ENCODE measurements around the gene RASIP1.
"Not testable (repeated sequence)": the region's sequence is repeated elsewhere in the genome, so short reads cannot be mapped to it uniquely, and the experiment has no call there.

Gene RASIP1

GRCh38 chr19:48726556-48726955, 13.9 kb downstream of the RASIP1 start:
- Histone ChIP-seq H3K9me3 (ENCODE audit: control insufficient read depth, insufficient read depth, low read length) (no peaks in the 10 kb centered on the region), H3K36me3 (ENCODE audit: control insufficient read depth, insufficient read depth, low read length) (no peaks in the 10 kb centered on the region), H3K4me3 (ENCODE audit: low read depth, low read length) (no peak overlapping the region), H3K27ac (ENCODE audit: low read depth, low read length) (no peak overlapping the region), H3K27me3 (ENCODE audit: control insufficient read depth, insufficient read depth, low read length) (no peaks in the 10 kb centered on the region), H3K9ac (ENCODE audit: low read depth, low read length) (no peak overlapping the region), H3K4me1 (ENCODE audit: control insufficient read depth, insufficient read depth, low read length) (no peaks in the 10 kb centered on the region)

GRCh38 chr19:48724796-48725753, 15.3 kb downstream of the RASIP1 start:
- H3K27me3 ChIP-seq (ENCODE audit: control insufficient read depth, insufficient read depth, low read length) = no peaks in the 10 kb centered on the region
- no peak overlapping the region for H3K27ac ChIP-seq (ENCODE audit: low read depth, low read length)
- no peaks in the 10 kb centered on the region for H3K36me3 ChIP-seq (ENCODE audit: control insufficient read depth, insufficient read depth, low read length)
- H3K4me1 ChIP-seq (ENCODE audit: control insufficient read depth, insufficient read depth, low read length) = peaks cover 4% of the 10 kb centered on the region; the same call in 1 of the 2 replicates
- H3K9ac ChIP-seq (ENCODE audit: low read depth, low read length) = no peak overlapping the region
- H3K9me3 ChIP-seq (ENCODE audit: control insufficient read depth, insufficient read depth, low read length) = no peaks in the 10 kb centered on the region
- no peak overlapping the region for H3K4me3 ChIP-seq (ENCODE audit: low read depth, low read length)

- no peak overlapping the region for H3K4me3 ChIP-seq (ENCODE audit: low read depth, low read length)
- H3K27me3 ChIP-seq (ENCODE audit: control insufficient read depth, insufficient read depth, low read length) = no peaks in the 10 kb centered on the region
- H3K36me3 ChIP-seq (ENCODE audit: control insufficient read depth, insufficient read depth, low read length) = no peaks in the 10 kb centered on the region
- H3K4me1 ChIP-seq (ENCODE audit: control insufficient read depth, insufficient read depth, low read length) = peaks cover 11% of the 10 kb centered on the region
- no peak overlapping the region for H3K27ac ChIP-seq (ENCODE audit: low read depth, low read length)
- no peaks in the 10 kb centered on the region for H3K9me3 ChIP-seq (ENCODE audit: control insufficient read depth, insufficient read depth, low read length)
- no peak overlapping the region for H3K9ac ChIP-seq (ENCODE audit: low read depth, low read length)
Measured at GRCh38 chr19:48722196-48722708, 18.2 kb downstream of the RASIP1 start.

GRCh38 chr19:48720613-48721296, 19.7 kb downstream of the RASIP1 start:
- Histone ChIP-seq H3K4me1 (ENCODE audit: control insufficient read depth, insufficient read depth, low read length) (peaks cover 20% of the 10 kb centered on the region), H3K27me3 (ENCODE audit: control insufficient read depth, insufficient read depth, low read length) (no peaks in the 10 kb centered on the region), H3K27ac (ENCODE audit: low read depth, low read length) (peak overlapping the region; percentile 87), H3K9me3 (ENCODE audit: control insufficient read depth, insufficient read depth, low read length) (no peaks in the 10 kb centered on the region), H3K4me3 (ENCODE audit: low read depth, low read length) (peak overlapping the region; percentile 80), H3K36me3 (ENCODE audit: control insufficient read depth, insufficient read depth, low read length) (no peaks in the 10 kb centered on the region), H3K9ac (ENCODE audit: low read depth, low read length) (peak overlapping the region; percentile 69)

GRCh38 chr19:48720251-48720612, 20.2 kb downstream of the RASIP1 start:
- Histone ChIP-seq H3K4me1 (ENCODE audit: control insufficient read depth, insufficient read depth, low read length) (peaks cover 20% of the 10 kb centered on the region), H3K9me3 (ENCODE audit: control insufficient read depth, insufficient read depth, low read length) (no peaks in the 10 kb centered on the region), H3K9ac (ENCODE audit: low read depth, low read length) (no peak overlapping the region), H3K4me3 (ENCODE audit: low read depth, low read length) (peak overlapping the region; percentile 80), H3K27ac (ENCODE audit: low read depth, low read length) (no peak overlapping the region), H3K27me3 (ENCODE audit: control insufficient read depth, insufficient read depth, low read length) (no peaks in the 10 kb centered on the region), H3K36me3 (ENCODE audit: control insufficient read depth, insufficient read depth, low read length) (no peaks in the 10 kb centered on the region)

- Histone ChIP-seq H3K4me3 (ENCODE audit: low read depth, low read length) (peak within 1 kb of the TSS; percentile 80), H3K9me3 (ENCODE audit: control insufficient read depth, insufficient read depth, low read length) (no peaks in the 10 kb centered on the region), H3K4me1 (ENCODE audit: control insufficient read depth, insufficient read depth, low read length) (peaks cover 25% of the 10 kb centered on the region), H3K9ac (ENCODE audit: low read depth, low read length) (no peak within 1 kb of the TSS), H3K27ac (ENCODE audit: low read depth, low read length) (no peak within 1 kb of the TSS), H3K36me3 (ENCODE audit: control insufficient read depth, insufficient read depth, low read length) (no peaks in the 10 kb centered on the region), H3K27me3 (ENCODE audit: control insufficient read depth, insufficient read depth, low read length) (no peaks in the 10 kb centered on the region)
Measured at GRCh38 chr19:48719263-48720171, 20.9 kb downstream of the RASIP1 start, which contains the start of gene MAMSTR. MAMSTR (minus strand) TSS chr19:48719725; CDS start chr19:48719031, 694 bp downstream.

- Histone ChIP-seq H3K9ac (ENCODE audit: low read depth, low read length) (no peak overlapping the region), H3K9me3 (ENCODE audit: control insufficient read depth, insufficient read depth, low read length) (no peaks in the 10 kb centered on the region), H3K27me3 (ENCODE audit: control insufficient read depth, insufficient read depth, low read length) (no peaks in the 10 kb centered on the region), H3K27ac (ENCODE audit: low read depth, low read length) (no peak overlapping the region), H3K4me3 (ENCODE audit: low read depth, low read length) (no peak overlapping the region), H3K4me1 (ENCODE audit: control insufficient read depth, insufficient read depth, low read length) (peaks cover 25% of the 10 kb centered on the region), H3K36me3 (ENCODE audit: control insufficient read depth, insufficient read depth, low read length) (no peaks in the 10 kb centered on the region)
Measured at GRCh38 chr19:48718711-48719231, 21.6 kb downstream of the RASIP1 start.

GRCh38 chr19:48718106-48718505, 22.3 kb downstream of the RASIP1 start:
- H3K9ac ChIP-seq (ENCODE audit: low read depth, low read length); H3K4me3 ChIP-seq (ENCODE audit: low read depth, low read length); H3K9me3 ChIP-seq (ENCODE audit: control insufficient read depth, insufficient read depth, low read length); H3K36me3 ChIP-seq (ENCODE audit: control insufficient read depth, insufficient read depth, low read length); H3K27me3 ChIP-seq (ENCODE audit: control insufficient read depth, insufficient read depth, low read length); H3K27ac ChIP-seq (ENCODE audit: low read depth, low read length): not testable (repeated sequence)
- peaks cover 25% of the 10 kb centered on the region for H3K4me1 ChIP-seq (ENCODE audit: control insufficient read depth, insufficient read depth, low read length)

- Histone ChIP-seq H3K4me1 (ENCODE audit: control insufficient read depth, insufficient read depth, low read length) (peaks cover 29% of the 10 kb centered on the region), H3K27me3 (ENCODE audit: control insufficient read depth, insufficient read depth, low read length) (no peaks in the 10 kb centered on the region), H3K36me3 (ENCODE audit: control insufficient read depth, insufficient read depth, low read length) (no peaks in the 10 kb centered on the region), H3K4me3 (ENCODE audit: low read depth, low read length) (peak overlapping the region; percentile 36; the same call in 1 of the 2 replicates), H3K9ac (ENCODE audit: low read depth, low read length) (no peak overlapping the region), H3K9me3 (ENCODE audit: control insufficient read depth, insufficient read depth, low read length) (no peaks in the 10 kb centered on the region), H3K27ac (ENCODE audit: low read depth, low read length) (no peak overlapping the region)
Measured at GRCh38 chr19:48716562-48717291, 23.7 kb downstream of the RASIP1 start.

All from HUES48 (cell line).